Measurements from ENCODE around the gene MAGI1.

MAGI1 gene

GRCh38 chr3:65658401-65658800 lies 380.3 kb downstream of the MAGI1 start:
- DNase-seq, result no peak

- DNase-seq, result no peak
These were observed 383.7 kb downstream of the MAGI1 start for GRCh38 chr3:65655061-65655460.

GRCh38 chr3:65653731-65654130 lies 385.0 kb downstream of the MAGI1 start:
- DNase-seq, result no peak

- no peak for DNase-seq
These were observed 388.5 kb downstream of the MAGI1 start for GRCh38 chr3:65650247-65650646.

- DNase-seq, result no peak
These were observed 391.3 kb downstream of the MAGI1 start for GRCh38 chr3:65647369-65647768.

- no peak for DNase-seq
These were observed 395.8 kb downstream of the MAGI1 start for GRCh38 chr3:65642883-65643282.

- DNase-seq, result no peak
These were observed 396.9 kb downstream of the MAGI1 start for GRCh38 chr3:65641777-65642176.

- DNase-seq, result no peak
These were observed 397.7 kb downstream of the MAGI1 start for GRCh38 chr3:65641045-65641444.

GRCh38 chr3:65639444-65639843 lies 399.3 kb downstream of the MAGI1 start:
- no peak for DNase-seq

GRCh38 chr3:65638301-65638700 lies 400.4 kb downstream of the MAGI1 start:
- no peak for DNase-seq

- peak in 2 of 3 experiments; percentile 74 to 96 for DNase-seq
These were observed 402.4 kb downstream of the MAGI1 start for GRCh38 chr3:65636326-65636725.

GRCh38 chr3:65635657-65636056 lies 403.1 kb downstream of the MAGI1 start:
- peak in 1 of 3 experiments; percentile 2 for DNase-seq

- DNase-seq, result peak in 2 of 3 experiments; percentile 57 to 80
These were observed 405.6 kb downstream of the MAGI1 start for GRCh38 chr3:65633018-65633638.

- DNase-seq, result no peak
These were observed 406.3 kb downstream of the MAGI1 start for GRCh38 chr3:65632414-65632813.

GRCh38 chr3:65628978-65629377 lies 409.7 kb downstream of the MAGI1 start:
- no peak for DNase-seq

- DNase-seq, result no peak
These were observed 411.7 kb downstream of the MAGI1 start for GRCh38 chr3:65627062-65627461.

- no peak for DNase-seq
These were observed 413.4 kb downstream of the MAGI1 start for GRCh38 chr3:65625305-65625704.

- DNase-seq, result no peak
These were observed 415.4 kb downstream of the MAGI1 start for GRCh38 chr3:65623362-65623761.

GRCh38 chr3:65619888-65620287 lies 418.8 kb downstream of the MAGI1 start:
- DNase-seq, result peak in 1 of 3 experiments; percentile 17

- DNase-seq, result no peak
These were observed 419.3 kb downstream of the MAGI1 start for GRCh38 chr3:65619451-65619881.

GRCh38 chr3:65618599-65618998 lies 420.1 kb downstream of the MAGI1 start:
- DNase-seq, result no peak

- no peak for DNase-seq
These were observed 420.9 kb downstream of the MAGI1 start for GRCh38 chr3:65617787-65618186.

- DNase-seq, result no peak
These were observed 421.5 kb downstream of the MAGI1 start for GRCh38 chr3:65617209-65617608.

GRCh38 chr3:65616563-65616962 lies 422.2 kb downstream of the MAGI1 start:
- DNase-seq, result no peak

GRCh38 chr3:65615329-65615728 lies 423.4 kb downstream of the MAGI1 start:
- no peak for DNase-seq
